MM.1S (cell line): ENCODE results near the gene FAM83B.

Experiments used
- EZH2phosphoT487 ChIP-seq: fragments of 300-600 bp; sonication (generic); IDR thresholded peaks from 2 replicates; pipeline ENCODE4 v1.6.1; 2018; ENCODE audit warnings: antibody characterized with exemption, low read length
- TF ChIP-seq, protein P1 (sequence below): fragments of 300-600 bp; sonication (generic); IDR thresholded peaks from 2 replicates; pipeline ENCODE4 v1.5.1; 2016; ENCODE audit warnings: antibody characterized with exemption, low read length, mixed read lengths

- TF ChIP-seq, protein P1, sequence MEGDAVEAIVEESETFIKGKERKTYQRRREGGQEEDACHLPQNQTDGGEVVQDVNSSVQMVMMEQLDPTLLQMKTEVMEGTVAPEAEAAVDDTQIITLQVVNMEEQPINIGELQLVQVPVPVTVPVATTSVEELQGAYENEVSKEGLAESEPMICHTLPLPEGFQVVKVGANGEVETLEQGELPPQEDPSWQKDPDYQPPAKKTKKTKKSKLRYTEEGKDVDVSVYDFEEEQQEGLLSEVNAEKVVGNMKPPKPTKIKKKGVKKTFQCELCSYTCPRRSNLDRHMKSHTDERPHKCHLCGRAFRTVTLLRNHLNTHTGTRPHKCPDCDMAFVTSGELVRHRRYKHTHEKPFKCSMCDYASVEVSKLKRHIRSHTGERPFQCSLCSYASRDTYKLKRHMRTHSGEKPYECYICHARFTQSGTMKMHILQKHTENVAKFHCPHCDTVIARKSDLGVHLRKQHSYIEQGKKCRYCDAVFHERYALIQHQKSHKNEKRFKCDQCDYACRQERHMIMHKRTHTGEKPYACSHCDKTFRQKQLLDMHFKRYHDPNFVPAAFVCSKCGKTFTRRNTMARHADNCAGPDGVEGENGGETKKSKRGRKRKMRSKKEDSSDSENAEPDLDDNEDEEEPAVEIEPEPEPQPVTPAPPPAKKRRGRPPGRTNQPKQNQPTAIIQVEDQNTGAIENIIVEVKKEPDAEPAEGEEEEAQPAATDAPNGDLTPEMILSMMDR: no peak
- TF ChIP-seq EZH2phosphoT487: no peak
Measured at GRCh38 chr6:54957698-54958097, 111.1 kb downstream of the FAM83B start.
